Loucy (cell line): Measurements from ENCODE around the gene C1QTNF8.

Experiments
- H2AFZ ChIP-seq: fragments of 200-600 bp; sonication (generic); 2 replicates; pipeline ENCODE4 v1.6.0; 2016; ENCODE audit warnings: antibody characterized with exemption, mild to moderate bottlenecking, low read length, moderate library complexity
- H3F3A ChIP-seq: fragments of 200-600 bp; 2 replicates; pipeline ENCODE4 v1.6.0; 2016; ENCODE audit warnings: antibody characterized with exemption, low read depth, mild to moderate bottlenecking
- H3K27me3 ChIP-seq: fragments of 200-600 bp; sonication (generic); 2 replicates; pipeline ENCODE4 v1.6.1; 2014; ENCODE audit warnings: low read length, mild to moderate bottlenecking; ENCODE audit not compliant: insufficient read depth, poor library complexity, severe bottlenecking
- H3K36me3 ChIP-seq: fragments of 200-600 bp; sonication (generic); 2 replicates; pipeline ENCODE4 v1.6.1; 2016; ENCODE audit warnings: low read length; ENCODE audit not compliant: insufficient read depth
- H3K4me1 ChIP-seq: fragments of 200-600 bp; sonication (generic); 2 replicates; pipeline ENCODE4 v1.5.1; 2014; ENCODE audit warnings: low read length, mild to moderate bottlenecking; ENCODE audit not compliant: insufficient read depth, poor library complexity, severe bottlenecking
- H3K4me2 ChIP-seq: fragments of 200-600 bp; sonication (generic); 2 replicates; pipeline ENCODE4 v1.6.0; 2014; ENCODE audit warnings: antibody characterized with exemption, low read length, low read depth, mild to moderate bottlenecking; ENCODE audit not compliant: poor library complexity, severe bottlenecking
- H3K4me3 ChIP-seq: fragments of 200-600 bp; sonication (generic); 2 replicates; pipeline ENCODE4 v1.5.1; 2014; ENCODE audit warnings: low read length, mild to moderate bottlenecking, mixed read lengths; ENCODE audit not compliant: poor library complexity, severe bottlenecking
- H3K79me2 ChIP-seq: fragments of 200-600 bp; sonication (generic); 2 replicates; pipeline ENCODE4 v1.6.1; 2014; ENCODE audit warnings: low read length; ENCODE audit not compliant: insufficient read depth
- H3K9ac ChIP-seq: fragments of 200-600 bp; sonication (generic); 2 replicates; pipeline ENCODE4 v1.6.0; 2014; ENCODE audit warnings: mild to moderate bottlenecking, low read depth, low read length, moderate library complexity; ENCODE audit not compliant: poor library complexity, severe bottlenecking
- H3K9me2 ChIP-seq: fragments of 200-600 bp; sonication (generic); replicated peaks from 2 replicates; pipeline ENCODE4 v1.6.1; 2016; ENCODE audit warnings: low read depth, low read length, mixed read lengths
- H3K9me3 ChIP-seq: fragments of 200-600 bp; sonication (generic); 2 replicates; pipeline ENCODE4 v1.6.1; 2014; ENCODE audit warnings: mild to moderate bottlenecking, antibody characterized with exemption, low read length, low read depth; ENCODE audit not compliant: insufficient read depth
- H4K20me1 ChIP-seq: fragments of 200-600 bp; sonication (generic); 2 replicates; pipeline ENCODE4 v1.6.0; 2014; ENCODE audit warnings: antibody characterized with exemption, low read length, mild to moderate bottlenecking; ENCODE audit not compliant: insufficient read depth, poor library complexity, severe bottlenecking
- CTCF ChIP-seq: fragments of 200-600 bp; sonication (generic); conservative IDR thresholded peaks from 2 replicates; pipeline ENCODE4 v1.5.1; 2014; ENCODE audit warnings: mild to moderate bottlenecking, antibody characterized with exemption, low read length
- EZH2phosphoT487 ChIP-seq: fragments of 200-600 bp; IDR thresholded peaks from 2 replicates; pipeline ENCODE4 v1.6.1; 2018; ENCODE audit warnings: antibody characterized with exemption, mild to moderate bottlenecking, moderate library complexity, borderline replicate concordance

C1QTNF8 gene

DNA sequence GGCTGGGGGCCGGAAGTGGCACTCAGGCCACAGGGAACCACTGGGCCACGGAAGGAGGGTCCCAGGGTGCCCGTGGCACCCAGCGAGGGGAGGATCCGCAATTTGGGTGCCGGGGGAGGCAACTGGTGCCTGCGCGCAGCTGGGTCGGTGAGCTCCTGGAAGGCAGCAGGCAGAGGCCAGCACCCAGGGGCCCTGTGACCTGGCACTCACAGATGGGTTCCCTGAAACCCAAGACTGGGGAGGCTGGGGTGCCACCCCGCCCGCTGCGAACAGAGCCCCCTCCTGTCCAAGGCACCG, 22.8 kb downstream of the C1QTNF8 start:
- Histone ChIP-seq H3K9ac (no peak overlapping the region), H3K9me2 (no peaks in the 10 kb centered on the region), H3K79me2 (no peaks in the 10 kb centered on the region), H3K4me2 (no peak overlapping the region), H3K4me1 (no peaks in the 10 kb centered on the region), H3F3A (no peaks in the 10 kb centered on the region), H4K20me1 (no peaks in the 10 kb centered on the region), H2AFZ (no peak overlapping the region), H3K36me3 (no peaks in the 10 kb centered on the region), H3K9me3 (no peaks in the 10 kb centered on the region), H3K4me3 (no peak overlapping the region), H3K27me3 (no peaks in the 10 kb centered on the region)
- TF ChIP-seq EZH2phosphoT487 (no peak), CTCF (no peak)

DNA sequence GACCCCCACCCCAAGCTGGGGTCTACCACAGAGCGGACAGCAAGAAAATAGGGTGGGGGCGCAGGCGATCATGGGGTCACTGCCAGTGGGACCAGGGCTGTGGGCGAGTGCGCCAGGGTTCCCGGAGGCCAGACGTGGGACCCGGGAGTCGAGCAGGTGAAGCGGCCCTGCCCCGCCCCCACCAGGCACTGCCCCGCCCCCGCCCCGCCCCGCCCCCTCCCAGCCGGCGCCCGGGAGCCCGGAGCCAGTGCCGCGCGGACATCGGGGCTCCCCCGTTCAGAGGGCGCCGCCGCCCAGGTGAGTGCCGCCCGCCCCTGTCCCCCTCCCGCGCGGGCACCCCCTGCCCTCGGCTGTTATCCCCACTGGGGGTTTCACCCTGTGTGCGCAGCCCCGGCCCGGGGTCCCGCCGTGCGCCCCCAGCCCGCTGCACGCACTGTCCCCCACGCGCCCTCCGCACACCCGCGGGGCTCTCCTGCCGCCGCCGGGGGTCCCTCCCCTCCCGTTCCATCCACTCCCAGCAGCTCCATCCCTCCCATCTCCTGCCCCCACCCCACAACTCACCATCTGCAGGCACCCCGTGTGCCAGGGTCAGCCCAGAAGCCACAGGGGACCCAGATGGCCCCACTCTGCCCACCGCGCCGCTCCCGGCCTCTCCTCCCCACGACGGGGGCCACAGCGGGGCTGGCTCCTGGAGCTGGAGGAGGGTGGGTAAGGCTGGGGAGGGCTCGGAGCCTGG, 23.4 kb downstream of the C1QTNF8 start, which contains the start of gene SSTR5:
Gene SSTR5 (plus strand): TSS at position 222 of the 736 bp plus-strand sequence. CDS start 6,122 bp downstream, outside the sequence.
- H4K20me1 ChIP-seq = no peaks in the 10 kb centered on the region
- TF ChIP-seq CTCF (no peak), EZH2phosphoT487 (no peak)
- no peak within 1 kb of the TSS for H3K4me2 ChIP-seq
- no peak within 1 kb of the TSS for H3K4me3 ChIP-seq
- no peaks in the 10 kb centered on the region for H3K9me2 ChIP-seq
- no peak within 1 kb of the TSS for H2AFZ ChIP-seq
- H3F3A ChIP-seq = no peaks in the 10 kb centered on the region
- no peaks in the 10 kb centered on the region for H3K4me1 ChIP-seq
- no peaks in the 10 kb centered on the region for H3K9me3 ChIP-seq
- H3K9ac ChIP-seq = no peak within 1 kb of the TSS
- H3K79me2 ChIP-seq = no peaks in the 10 kb centered on the region
- no peaks in the 10 kb centered on the region for H3K27me3 ChIP-seq
- no peaks in the 10 kb centered on the region for H3K36me3 ChIP-seq

- no peaks in the 10 kb centered on the region for H3K79me2 ChIP-seq
- H3K9ac ChIP-seq = no peak overlapping the region
- H3F3A ChIP-seq = no peaks in the 10 kb centered on the region
- H3K4me3 ChIP-seq = no peak overlapping the region
- no peaks in the 10 kb centered on the region for H4K20me1 ChIP-seq
- no peaks in the 10 kb centered on the region for H3K9me2 ChIP-seq
- no peaks in the 10 kb centered on the region for H3K27me3 ChIP-seq
- H2AFZ ChIP-seq = no peak overlapping the region
- no peaks in the 10 kb centered on the region for H3K4me1 ChIP-seq
- no peaks in the 10 kb centered on the region for H3K36me3 ChIP-seq
- TF ChIP-seq CTCF (no peak), EZH2phosphoT487 (no peak)
- H3K9me3 ChIP-seq = no peaks in the 10 kb centered on the region
- H3K4me2 ChIP-seq = no peak overlapping the region
Measured at GRCh38 chr16:1071561-1072225, 24.4 kb downstream of the C1QTNF8 start.
